Measurements from ENCODE around the gene MRGPRE. TPM values are rescaled to one million over a fixed set of nuclear protein-coding genes. Genes with fewer than 3 reads are reported as not detected.

Gene MRGPRE
- polyA plus RNA-seq, 1 donor (not counting 4 experiments of a cell fraction or from before 2014, with no cell fraction given) = not detected

DNA sequence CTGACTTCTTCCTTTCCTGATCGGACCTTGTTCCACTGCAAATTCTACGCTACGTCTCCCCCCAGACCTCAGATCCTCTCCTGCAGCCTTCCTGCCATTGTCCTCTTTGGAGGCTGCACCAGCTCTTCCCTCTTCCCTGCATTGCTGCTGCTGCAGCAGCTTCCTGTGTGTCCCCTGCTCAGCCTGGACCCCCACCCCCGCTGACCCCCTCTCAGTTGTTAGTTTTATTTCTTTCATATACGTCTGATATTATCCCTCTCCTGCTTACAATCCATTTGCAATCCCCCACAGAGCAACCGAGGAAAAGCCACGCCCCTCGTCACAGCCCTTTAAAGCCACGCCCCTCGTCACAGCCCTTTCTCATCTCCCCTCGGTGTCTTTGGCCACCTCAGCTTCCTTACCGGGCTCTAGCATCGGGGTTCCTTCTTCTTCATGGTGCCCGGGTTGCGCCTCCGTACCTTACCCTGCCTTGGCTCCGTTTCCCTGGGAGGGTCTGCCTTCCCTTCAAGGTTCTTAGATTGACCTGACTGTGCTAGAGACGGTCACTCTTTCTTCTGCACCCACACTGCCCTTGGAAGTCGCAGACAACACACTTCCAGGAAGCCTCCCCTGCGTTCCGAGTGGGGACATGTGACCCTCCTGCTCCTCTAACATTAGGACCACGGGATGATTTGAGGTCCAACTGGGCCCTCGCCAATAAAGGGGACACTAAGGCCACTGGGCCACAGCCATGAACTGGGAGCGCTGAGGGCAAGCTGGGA lies 18.4 kb downstream of the MRGPRE start:
- Histone ChIP-seq H3K36me3 (ENCODE audit: control insufficient read depth in 2 of 2, extremely low read depth in 1 of 2, insufficient read depth in 2 of 2, low read length in 2 of 2) (no peaks in the 10 kb centered on the region), H3K4me2 (ENCODE audit: control insufficient read depth, extremely low read depth, insufficient read depth, low read depth, low read length) (no peak overlapping the region), H3K79me2 (ENCODE audit: control insufficient read depth, insufficient read depth, low read length) (no peaks in the 10 kb centered on the region), H2AFZ (ENCODE audit: control insufficient read depth, low read length) (no peak overlapping the region), H3K27me3 (ENCODE audit: control insufficient read depth, extremely low read depth, insufficient read depth, low read length) (peaks cover 6% of the 10 kb centered on the region), H3K4me1 (ENCODE audit: control insufficient read depth, extremely low read depth, insufficient read depth, low read length) (no peaks in the 10 kb centered on the region), H3K4me3 (ENCODE audit: control insufficient read depth in 2 of 3, extremely low read depth in 1 of 3, insufficient read depth in 2 of 3, low read depth in 1 of 3, low read length in 3 of 3) (no peak overlapping the region), H3K9ac (ENCODE audit: control insufficient read depth, extremely low read depth, insufficient read depth, low read length) (no peak overlapping the region), H3K27ac (ENCODE audit: control insufficient read depth, insufficient read depth, low read length) (no peak overlapping the region), H4K20me1 (ENCODE audit: control insufficient read depth, extremely low read depth, insufficient read depth, low read length) (no peaks in the 10 kb centered on the region), H3K9me3 (ENCODE audit: control insufficient read depth, low read depth, low read length) (no peaks in the 10 kb centered on the region), H3K9me1 (ENCODE audit: control insufficient read depth, extremely low read depth, insufficient read depth, low read length) (no peaks in the 10 kb centered on the region)
- dilution Hi-C loops (cut with MboI; ENCODE audit: extremely low pct_ligation_motif_present, low sequenced_read_pairs) = no loop called here
- TF ChIP-seq, protein P1, sequence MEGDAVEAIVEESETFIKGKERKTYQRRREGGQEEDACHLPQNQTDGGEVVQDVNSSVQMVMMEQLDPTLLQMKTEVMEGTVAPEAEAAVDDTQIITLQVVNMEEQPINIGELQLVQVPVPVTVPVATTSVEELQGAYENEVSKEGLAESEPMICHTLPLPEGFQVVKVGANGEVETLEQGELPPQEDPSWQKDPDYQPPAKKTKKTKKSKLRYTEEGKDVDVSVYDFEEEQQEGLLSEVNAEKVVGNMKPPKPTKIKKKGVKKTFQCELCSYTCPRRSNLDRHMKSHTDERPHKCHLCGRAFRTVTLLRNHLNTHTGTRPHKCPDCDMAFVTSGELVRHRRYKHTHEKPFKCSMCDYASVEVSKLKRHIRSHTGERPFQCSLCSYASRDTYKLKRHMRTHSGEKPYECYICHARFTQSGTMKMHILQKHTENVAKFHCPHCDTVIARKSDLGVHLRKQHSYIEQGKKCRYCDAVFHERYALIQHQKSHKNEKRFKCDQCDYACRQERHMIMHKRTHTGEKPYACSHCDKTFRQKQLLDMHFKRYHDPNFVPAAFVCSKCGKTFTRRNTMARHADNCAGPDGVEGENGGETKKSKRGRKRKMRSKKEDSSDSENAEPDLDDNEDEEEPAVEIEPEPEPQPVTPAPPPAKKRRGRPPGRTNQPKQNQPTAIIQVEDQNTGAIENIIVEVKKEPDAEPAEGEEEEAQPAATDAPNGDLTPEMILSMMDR (optimal IDR thresholded peaks at IDR 0.05 in 1 of 3, IDR thresholded peaks at IDR 0.05 in 1 of 3, conservative IDR thresholded peaks at IDR 0.05 in 1 of 3; ENCODE audit: extremely low read depth in 1 of 3, insufficient read depth in 2 of 3, low read length in 3 of 3) = no peak
- TF ChIP-seq EZH2 (IDR thresholded peaks at IDR 0.05; ENCODE audit: low read length) = no peak
- FAIRE-seq (no peak), DNase-seq (ENCODE audit: low read depth, low spot score) (no peak)

DNA sequence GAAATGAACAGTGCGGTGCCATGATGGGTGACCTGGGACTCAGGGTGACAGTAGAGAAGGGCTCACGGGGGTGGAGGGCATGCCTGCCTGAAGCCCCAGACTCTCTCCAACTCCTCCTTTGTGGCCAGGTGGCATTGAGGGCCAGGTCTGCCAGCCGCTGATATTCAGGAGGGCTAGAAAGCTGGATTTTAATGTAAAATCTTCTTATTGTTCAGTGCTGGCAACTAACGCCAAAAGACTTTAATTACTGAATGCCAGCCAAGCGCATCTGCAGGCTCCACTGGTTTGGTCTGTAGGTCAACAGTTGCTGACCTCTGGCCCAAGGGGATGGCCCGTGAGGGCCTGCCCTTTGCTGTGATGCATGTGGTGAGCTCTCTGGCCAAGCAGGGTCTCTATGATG lies 23.9 kb downstream of the MRGPRE start:
- FAIRE-seq = no peak
- Histone ChIP-seq H4K20me1 (ENCODE audit: control insufficient read depth, extremely low read depth, insufficient read depth, low read length) (no peaks in the 10 kb centered on the region), H3K9me3 (ENCODE audit: control insufficient read depth, low read depth, low read length) (no peaks in the 10 kb centered on the region), H3K4me2 (ENCODE audit: control insufficient read depth, extremely low read depth, insufficient read depth, low read depth, low read length) (no peak overlapping the region), H3K4me3 (ENCODE audit: control insufficient read depth in 2 of 3, extremely low read depth in 1 of 3, insufficient read depth in 2 of 3, low read depth in 1 of 3, low read length in 3 of 3) (no peak overlapping the region), H3K36me3 (ENCODE audit: control insufficient read depth in 2 of 2, extremely low read depth in 1 of 2, insufficient read depth in 2 of 2, low read length in 2 of 2) (no peaks in the 10 kb centered on the region), H3K79me2 (ENCODE audit: control insufficient read depth, insufficient read depth, low read length) (no peaks in the 10 kb centered on the region), H3K9me1 (ENCODE audit: control insufficient read depth, extremely low read depth, insufficient read depth, low read length) (no peaks in the 10 kb centered on the region), H3K9ac (ENCODE audit: control insufficient read depth, extremely low read depth, insufficient read depth, low read length) (no peak overlapping the region), H3K27ac (ENCODE audit: control insufficient read depth, insufficient read depth, low read length) (no peak overlapping the region), H2AFZ (ENCODE audit: control insufficient read depth, low read length) (no peak overlapping the region), H3K4me1 (ENCODE audit: control insufficient read depth, extremely low read depth, insufficient read depth, low read length) (no peaks in the 10 kb centered on the region), H3K27me3 (ENCODE audit: control insufficient read depth, extremely low read depth, insufficient read depth, low read length) (peaks cover 32% of the 10 kb centered on the region)
- dilution Hi-C loops (cut with MboI; ENCODE audit: extremely low pct_ligation_motif_present, low sequenced_read_pairs) = no loop called here
- TF ChIP-seq, protein P1 (optimal IDR thresholded peaks at IDR 0.05 in 1 of 3, IDR thresholded peaks at IDR 0.05 in 1 of 3, conservative IDR thresholded peaks at IDR 0.05 in 1 of 3; ENCODE audit: extremely low read depth in 1 of 3, insufficient read depth in 2 of 3, low read length in 3 of 3) = no peak
- no peak for TF ChIP-seq EZH2 (IDR thresholded peaks at IDR 0.05; ENCODE audit: low read length)
- DNase-seq (ENCODE audit: low read depth, low spot score) = no peak

Measured in keratinocyte (primary cell).